Vagina (tissue), 2 donors: ENCODE measurements around the gene SLC2A4RG.

ENCODE experiments used
- CTCF ChIP-seq, 3 experiments: fragments of 450-650 bp in 2 of 3; fragments of 200-600 bp in 1 of 3; sonication (generic) in 1 of 3; IDR thresholded peaks; one replicate each; pipeline ENCODE4 v1.5.1; 2017 to 2019; ENCODE audit warnings: antibody characterized with exemption in 3 of 3, mild to moderate bottlenecking in 2 of 3, moderate library complexity in 2 of 3
- POLR2A ChIP-seq, 2 donors: fragments of 450-650 bp; IDR thresholded peaks; one replicate each; pipeline ENCODE4 v1.6.1; 2017; ENCODE audit warnings: antibody characterized with exemption in 2 of 2, mild to moderate bottlenecking in 2 of 2, moderate library complexity in 2 of 2

- TF ChIP-seq CTCF (IDR thresholded peaks at IDR 0.05): no peak
- no peak for TF ChIP-seq POLR2A (IDR thresholded peaks at IDR 0.05)
These were observed 10.3 kb downstream of the SLC2A4RG start for GRCh38 chr20:63749597-63750508.
